Neural cell (in vitro differentiated cells): Measurements from ENCODE around the gene DHRS1. TPM values are rescaled to one million over a fixed set of nuclear protein-coding genes. Genes with fewer than 3 reads are reported as not detected.

Experiments used
- H2AFZ ChIP-seq: fragments of 200-600, 300-800 bp; sonication (generic), shearing (Covaris generic); 2 replicates; pipeline ENCODE4 v1.6.0; 2014; ENCODE audit warnings: low read depth, mild to moderate bottlenecking, antibody characterized with exemption, low read length, moderate library complexity
- H3F3A ChIP-seq: fragments of 200-600 bp; shearing (Covaris generic); 2 replicates; pipeline ENCODE4 v1.6.1; 2016; ENCODE audit warnings: mild to moderate bottlenecking, moderate library complexity, mixed read lengths, antibody characterized with exemption, low read length; ENCODE audit not compliant: insufficient read depth, poor library complexity, severe bottlenecking
- H3K27ac ChIP-seq: fragments of 200-600, 300-800 bp; sonication (generic), shearing (Covaris generic); 2 replicates; pipeline ENCODE4 v1.5.1; 2014; ENCODE audit warnings: mild to moderate bottlenecking, low read length, moderate library complexity
- H3K27me3 ChIP-seq: fragments of 300-800, 200-600 bp; sonication (generic), shearing (Covaris generic); 2 replicates; pipeline ENCODE4 v1.6.0; 2014; ENCODE audit warnings: mild to moderate bottlenecking, low read depth, low read length, moderate library complexity; ENCODE audit not compliant: insufficient read depth
- H3K36me3 ChIP-seq: fragments of 300-800, 200-600 bp; sonication (generic), shearing (Covaris generic); 2 replicates; pipeline ENCODE4 v1.5.1; 2014; ENCODE audit warnings: mild to moderate bottlenecking, antibody characterized with exemption, low read length, moderate library complexity; ENCODE audit not compliant: insufficient read depth
- H3K4me2 ChIP-seq: fragments of 300-800, 200-600 bp; sonication (generic), shearing (Covaris generic); 2 replicates; pipeline ENCODE4 v1.6.0; 2014; ENCODE audit warnings: mild to moderate bottlenecking, low read length
- H3K4me3 ChIP-seq: fragments of 300-800, 200-600 bp; sonication (generic), shearing (Covaris generic); 2 replicates; pipeline ENCODE4 v1.5.1; 2014; ENCODE audit warnings: mild to moderate bottlenecking, low read length, moderate library complexity
- H3K79me2 ChIP-seq: fragments of 200-600 bp; shearing (Covaris generic); replicated peaks from 2 replicates; pipeline ENCODE4 v1.6.0; 2014; ENCODE audit warnings: mild to moderate bottlenecking, low read length, moderate library complexity; ENCODE audit not compliant: insufficient read depth
- H3K9ac ChIP-seq: fragments of 300-800, 200-600 bp; sonication (generic), shearing (Covaris generic); 2 replicates; pipeline ENCODE4 v1.6.1; 2016; ENCODE audit warnings: mild to moderate bottlenecking, low read length, mixed read lengths
- H3K9me2 ChIP-seq: fragments of 200-600 bp; shearing (Covaris generic); 2 replicates; pipeline ENCODE4 v1.6.1; 2016; ENCODE audit warnings: mild to moderate bottlenecking, low read length, mixed read lengths; ENCODE audit not compliant: insufficient read depth
- H3K9me3 ChIP-seq: fragments of 200-600, 300-800 bp; sonication (generic), shearing (Covaris generic); 2 replicates; pipeline ENCODE4 v1.6.1; 2016; ENCODE audit warnings: mild to moderate bottlenecking, mixed run types, low read length, moderate library complexity, mixed read lengths
- H4K20me1 ChIP-seq: fragments of 200-600 bp; shearing (Covaris generic); 2 replicates; pipeline ENCODE4 v1.6.1; 2016; ENCODE audit warnings: mild to moderate bottlenecking, mixed run types; ENCODE audit not compliant: insufficient read depth
- EP300 ChIP-seq: fragments of 450-650 bp; conservative IDR thresholded peaks from 2 replicates; pipeline ENCODE4 v1.6.1; 2014; ENCODE audit warnings: antibody characterized with exemption, mild to moderate bottlenecking, moderate library complexity; ENCODE audit not compliant: poor library complexity, severe bottlenecking
- EZH2 ChIP-seq: fragments of 200-600, 300-800 bp; shearing (Covaris generic), sonication (generic); IDR thresholded peaks from 2 replicates; pipeline ENCODE4 v1.6.1; 2014; ENCODE audit warnings: antibody characterized with exemption, low read length, borderline replicate concordance, mild to moderate bottlenecking; ENCODE audit not compliant: insufficient read depth, poor library complexity, severe bottlenecking
- MXI1 ChIP-seq: fragments of 450-650 bp; conservative IDR thresholded peaks from 2 replicates; pipeline ENCODE4 v1.6.1; 2014; ENCODE audit warnings: antibody characterized with exemption, mild to moderate bottlenecking; ENCODE audit not compliant: poor library complexity, severe bottlenecking
- POLR2AphosphoS5 ChIP-seq: IDR thresholded peaks from 2 replicates; pipeline ENCODE4 v1.6.1; 2012
- RAD21 ChIP-seq: fragments of 450-650 bp; conservative IDR thresholded peaks from 2 replicates; pipeline ENCODE4 v1.6.1; 2014; ENCODE audit warnings: antibody characterized with exemption, mild to moderate bottlenecking, moderate library complexity
- SMC3 ChIP-seq: fragments of 450-650 bp; conservative IDR thresholded peaks from 2 replicates; pipeline ENCODE4 v1.6.1; 2014; ENCODE audit warnings: antibody characterized with exemption, mild to moderate bottlenecking, moderate library complexity; ENCODE audit not compliant: poor library complexity
- TAF1 ChIP-seq: IDR thresholded peaks from 2 replicates; pipeline ENCODE4 v1.6.1; 2012; ENCODE audit warnings: low read depth
- polyA plus RNA-seq: library from polyadenylated mRNA; depleted of rRNA; stranded (reverse); fragments of >200 nt; gene quantifications from 2 replicates; pipeline ENCODE4 v1.2.3, GENCODE V29; 2014
- TF ChIP-seq, protein P1 (sequence below): IDR thresholded peaks from 2 replicates; pipeline ENCODE4 v1.6.1; 2012; ENCODE audit warnings: borderline replicate concordance
- TF ChIP-seq, protein P2 (sequence below): fragments of 450-650 bp; IDR thresholded peaks from 2 replicates; pipeline ENCODE4 v1.5.1; 2014; ENCODE audit warnings: antibody characterized with exemption, mild to moderate bottlenecking, moderate library complexity; ENCODE audit not compliant: poor library complexity, severe bottlenecking

DHRS1 gene
- polyA plus RNA-seq, 1 donor from 2014 or later = 6.9 TPM

DNA sequence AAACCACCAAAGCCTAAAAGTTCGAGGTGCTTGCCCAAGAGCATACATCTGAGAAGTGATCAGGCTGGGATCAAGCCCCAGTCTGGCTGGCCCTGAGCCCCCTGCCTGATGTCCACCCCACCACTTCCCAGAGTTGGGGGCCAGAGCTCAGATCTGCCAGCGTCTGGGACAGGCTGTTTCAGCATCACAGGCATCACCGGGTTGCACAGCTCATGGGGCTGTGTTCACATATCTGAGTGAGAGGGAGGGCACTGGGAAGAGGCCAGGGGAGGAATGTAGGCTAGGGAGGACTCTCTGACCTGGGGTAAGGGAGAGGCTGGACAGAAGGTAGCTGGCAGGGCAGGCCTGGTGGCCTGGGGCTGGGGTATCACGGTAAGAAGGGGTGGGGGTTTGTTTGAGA is 42.6 kb downstream of the DHRS1 start:
- no peak overlapping the region for H2AFZ ChIP-seq
- no peak overlapping the region for H3K27ac ChIP-seq
- H3F3A ChIP-seq = no peaks in the 10 kb centered on the region
- H3K27me3 ChIP-seq = no peaks in the 10 kb centered on the region
- TF ChIP-seq POLR2AphosphoS5 (no peak), SMC3 (no peak)
- no peaks in the 10 kb centered on the region for H3K9me2 ChIP-seq
- no peaks in the 10 kb centered on the region for H3K9me3 ChIP-seq
- no peaks in the 10 kb centered on the region for H4K20me1 ChIP-seq
- H3K4me2 ChIP-seq = no peak overlapping the region
- no peaks in the 10 kb centered on the region for H3K79me2 ChIP-seq
- H3K4me3 ChIP-seq = no peak overlapping the region
- no peak overlapping the region for H3K9ac ChIP-seq
- no peaks in the 10 kb centered on the region for H3K36me3 ChIP-seq

DNA sequence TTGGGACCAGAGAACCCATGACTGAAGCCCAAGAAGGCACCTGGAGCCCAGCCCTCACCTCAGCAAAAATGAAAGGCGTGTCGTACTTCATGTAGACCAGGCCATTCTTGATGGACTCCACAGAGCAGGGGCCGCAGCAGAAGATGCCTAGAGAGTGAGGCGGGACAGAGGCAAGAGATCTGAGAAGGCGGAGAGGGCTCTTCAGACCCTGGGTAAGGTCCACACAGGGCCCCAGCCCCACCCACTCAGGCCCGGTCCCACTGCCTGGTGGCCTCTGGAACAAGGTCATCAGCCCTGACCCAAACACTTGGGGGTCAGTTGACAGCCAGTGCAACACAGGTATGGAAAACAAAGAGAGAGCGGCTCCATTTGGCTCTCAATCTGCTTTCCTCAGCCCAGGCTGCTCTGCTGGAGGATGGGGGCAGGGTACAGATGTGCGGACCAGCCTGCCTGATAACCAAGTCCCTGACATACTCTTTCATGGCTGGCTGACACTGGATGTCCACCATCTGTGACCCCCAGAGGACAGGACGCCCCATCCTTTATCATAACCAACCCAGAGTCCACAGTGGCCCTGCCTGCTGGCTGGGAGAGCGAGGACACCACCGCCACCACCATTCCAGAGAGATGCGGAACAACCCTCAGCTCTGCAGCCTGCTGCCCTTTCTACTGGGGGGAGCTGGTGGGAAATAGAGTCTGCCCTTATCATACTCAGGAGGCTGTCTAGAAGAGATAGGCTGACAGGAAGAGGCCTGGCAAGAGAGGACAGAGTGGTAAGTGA is 43.5 kb downstream of the DHRS1 start:
- Histone ChIP-seq H3K4me3 (no peak overlapping the region), H4K20me1 (no peaks in the 10 kb centered on the region), H3K9ac (no peak overlapping the region), H2AFZ (no peak overlapping the region), H3K27me3 (no peaks in the 10 kb centered on the region), H3K27ac (no peak overlapping the region), H3K9me3 (no peaks in the 10 kb centered on the region), H3K36me3 (no peaks in the 10 kb centered on the region), H3K9me2 (no peaks in the 10 kb centered on the region), H3K4me2 (no peak overlapping the region), H3F3A (no peaks in the 10 kb centered on the region), H3K79me2 (no peaks in the 10 kb centered on the region)
- TF ChIP-seq, protein P1, sequence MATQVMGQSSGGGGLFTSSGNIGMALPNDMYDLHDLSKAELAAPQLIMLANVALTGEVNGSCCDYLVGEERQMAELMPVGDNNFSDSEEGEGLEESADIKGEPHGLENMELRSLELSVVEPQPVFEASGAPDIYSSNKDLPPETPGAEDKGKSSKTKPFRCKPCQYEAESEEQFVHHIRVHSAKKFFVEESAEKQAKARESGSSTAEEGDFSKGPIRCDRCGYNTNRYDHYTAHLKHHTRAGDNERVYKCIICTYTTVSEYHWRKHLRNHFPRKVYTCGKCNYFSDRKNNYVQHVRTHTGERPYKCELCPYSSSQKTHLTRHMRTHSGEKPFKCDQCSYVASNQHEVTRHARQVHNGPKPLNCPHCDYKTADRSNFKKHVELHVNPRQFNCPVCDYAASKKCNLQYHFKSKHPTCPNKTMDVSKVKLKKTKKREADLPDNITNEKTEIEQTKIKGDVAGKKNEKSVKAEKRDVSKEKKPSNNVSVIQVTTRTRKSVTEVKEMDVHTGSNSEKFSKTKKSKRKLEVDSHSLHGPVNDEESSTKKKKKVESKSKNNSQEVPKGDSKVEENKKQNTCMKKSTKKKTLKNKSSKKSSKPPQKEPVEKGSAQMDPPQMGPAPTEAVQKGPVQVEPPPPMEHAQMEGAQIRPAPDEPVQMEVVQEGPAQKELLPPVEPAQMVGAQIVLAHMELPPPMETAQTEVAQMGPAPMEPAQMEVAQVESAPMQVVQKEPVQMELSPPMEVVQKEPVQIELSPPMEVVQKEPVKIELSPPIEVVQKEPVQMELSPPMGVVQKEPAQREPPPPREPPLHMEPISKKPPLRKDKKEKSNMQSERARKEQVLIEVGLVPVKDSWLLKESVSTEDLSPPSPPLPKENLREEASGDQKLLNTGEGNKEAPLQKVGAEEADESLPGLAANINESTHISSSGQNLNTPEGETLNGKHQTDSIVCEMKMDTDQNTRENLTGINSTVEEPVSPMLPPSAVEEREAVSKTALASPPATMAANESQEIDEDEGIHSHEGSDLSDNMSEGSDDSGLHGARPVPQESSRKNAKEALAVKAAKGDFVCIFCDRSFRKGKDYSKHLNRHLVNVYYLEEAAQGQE = no peak
- TF ChIP-seq TAF1 = no peak
- no peak for TF ChIP-seq POLR2AphosphoS5
- TF ChIP-seq RAD21 = no peak
- no peak for TF ChIP-seq SMC3
- TF ChIP-seq MXI1 = no peak
- no peak for TF ChIP-seq EP300
- TF ChIP-seq EZH2 = no peak
- TF ChIP-seq, protein P2, sequence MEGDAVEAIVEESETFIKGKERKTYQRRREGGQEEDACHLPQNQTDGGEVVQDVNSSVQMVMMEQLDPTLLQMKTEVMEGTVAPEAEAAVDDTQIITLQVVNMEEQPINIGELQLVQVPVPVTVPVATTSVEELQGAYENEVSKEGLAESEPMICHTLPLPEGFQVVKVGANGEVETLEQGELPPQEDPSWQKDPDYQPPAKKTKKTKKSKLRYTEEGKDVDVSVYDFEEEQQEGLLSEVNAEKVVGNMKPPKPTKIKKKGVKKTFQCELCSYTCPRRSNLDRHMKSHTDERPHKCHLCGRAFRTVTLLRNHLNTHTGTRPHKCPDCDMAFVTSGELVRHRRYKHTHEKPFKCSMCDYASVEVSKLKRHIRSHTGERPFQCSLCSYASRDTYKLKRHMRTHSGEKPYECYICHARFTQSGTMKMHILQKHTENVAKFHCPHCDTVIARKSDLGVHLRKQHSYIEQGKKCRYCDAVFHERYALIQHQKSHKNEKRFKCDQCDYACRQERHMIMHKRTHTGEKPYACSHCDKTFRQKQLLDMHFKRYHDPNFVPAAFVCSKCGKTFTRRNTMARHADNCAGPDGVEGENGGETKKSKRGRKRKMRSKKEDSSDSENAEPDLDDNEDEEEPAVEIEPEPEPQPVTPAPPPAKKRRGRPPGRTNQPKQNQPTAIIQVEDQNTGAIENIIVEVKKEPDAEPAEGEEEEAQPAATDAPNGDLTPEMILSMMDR = no peak
